Measurements from ENCODE around the gene RPL18A.

DNA sequence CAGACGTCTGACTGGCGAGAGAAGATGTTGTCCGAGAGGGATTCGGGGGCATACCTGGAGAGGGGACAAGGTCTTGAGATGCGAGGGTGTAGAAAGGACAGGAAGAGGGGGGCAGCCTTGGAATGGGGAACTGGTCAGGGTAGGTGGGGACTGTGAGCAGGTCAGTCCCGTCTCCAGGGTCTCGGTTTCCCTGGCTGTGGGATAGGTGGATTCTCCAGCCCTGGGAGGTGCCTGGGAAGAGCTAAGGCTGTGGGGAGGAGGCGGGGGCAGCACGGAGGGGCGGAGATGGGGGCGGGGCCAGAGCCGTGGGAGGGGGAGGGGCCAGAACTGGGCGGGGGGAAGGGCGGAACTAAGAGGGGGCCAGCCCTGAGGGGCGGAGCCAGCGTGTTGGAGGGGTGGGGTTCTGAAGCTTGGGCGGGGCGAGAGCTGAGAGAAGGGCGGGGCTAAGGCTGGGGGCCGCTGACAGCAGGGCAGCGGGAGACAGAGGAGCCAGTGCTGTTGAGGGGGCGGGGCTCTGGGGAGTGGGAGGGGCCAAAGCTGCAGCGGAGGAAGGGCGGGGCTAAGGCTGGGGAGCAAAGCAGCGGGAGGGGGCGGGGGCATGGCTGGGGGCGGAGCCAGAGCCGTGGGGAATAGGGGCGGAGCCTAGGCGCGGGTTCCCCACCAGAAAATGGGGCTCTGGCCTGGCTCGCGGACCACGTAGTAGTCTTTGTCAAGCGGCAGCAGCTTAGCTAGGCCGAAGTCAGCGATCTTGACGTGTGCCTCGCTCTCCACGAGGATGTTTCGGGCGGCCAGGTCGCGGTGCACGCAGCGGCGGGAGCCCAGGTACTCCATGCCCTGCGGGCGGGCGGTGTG lies 28.9 kb upstream of the RPL18A start:
- no peak for TF ChIP-seq YY1 (IDR thresholded peaks at IDR 0.05; ENCODE audit: insufficient read depth, insufficient read length)
- TF ChIP-seq SUZ12 (IDR thresholded peaks at IDR 0.05; ENCODE audit: extremely low read depth, insufficient read depth, insufficient read length): no peak

All from NT2/D1 (cell line).